A673 (cell line): ENCODE data around the gene PAPOLA. TPM values are rescaled to one million over a fixed set of nuclear protein-coding genes. Genes with fewer than 3 reads are reported as not detected.

ENCODE experiments used
- BruUV-seq: library from RNA; stranded (reverse); fragments of 400-500 nt; replicated peaks from 2 replicates; lab custom pipeline; 2021; lab: Mats Ljungman, UMichigan
- CTCF ChIA-PET: fragments of 300-600 bp; sonication (Branson Sonifier 250); formaldehyde crosslinking; loops from one replicate; lab custom pipeline; 2022; ENCODE audit warnings: antibody characterized with exemption; lab: Charles Lee
- POLR2A ChIA-PET: fragments of 300-600 bp; sonication (Branson Sonifier 250); formaldehyde crosslinking; loops from one replicate; lab custom pipeline; 2022; ENCODE audit warnings: antibody characterized with exemption; ENCODE audit not compliant: low non-redundant PET; lab: Charles Lee
- DNase-seq: peaks from one replicate; pipeline ENCODE4 v3.0.0-alpha.2; 2015; ENCODE audit warnings: low spot score
- H3K27ac ChIP-seq: fragments of 200-600 bp; sonication (generic); 2 replicates; pipeline ENCODE4 v1.5.1; 2016; ENCODE audit warnings: mixed run types, low read depth, mild to moderate bottlenecking, mixed read lengths, antibody characterized with exemption, low read length; ENCODE audit not compliant: poor library complexity, severe bottlenecking
- H3K27me3 ChIP-seq: fragments of 200-600 bp; sonication (generic); replicated peaks from 2 replicates; pipeline ENCODE4 v1.6.1; 2017; ENCODE audit warnings: mixed run types, low read depth, mild to moderate bottlenecking, mixed read lengths, antibody characterized with exemption, low read length; ENCODE audit not compliant: insufficient read depth, poor library complexity
- H3K36me3 ChIP-seq: fragments of 200-600 bp; sonication (generic); 2 replicates; pipeline ENCODE4 v1.6.1; 2016; ENCODE audit warnings: mixed run types, mild to moderate bottlenecking, mixed read lengths, antibody characterized with exemption, low read length; ENCODE audit not compliant: insufficient read depth, poor library complexity, severe bottlenecking
- H3K4me1 ChIP-seq: fragments of 200-600 bp; sonication (generic); 2 replicates; pipeline ENCODE4 v1.6.1; 2017; ENCODE audit warnings: mixed run types, mild to moderate bottlenecking, mixed read lengths, antibody characterized with exemption, low read length; ENCODE audit not compliant: insufficient read depth, poor library complexity, severe bottlenecking
- H3K4me3 ChIP-seq: fragments of 200-600 bp; sonication (generic); 2 replicates; pipeline ENCODE4 v1.5.1; 2016; ENCODE audit warnings: low read depth, mixed run types, mild to moderate bottlenecking, mixed read lengths, low read length; ENCODE audit not compliant: poor library complexity, severe bottlenecking
- H3K9me3 ChIP-seq: fragments of 200-600 bp; sonication (generic); 2 replicates; pipeline ENCODE4 v1.6.1; 2016; ENCODE audit warnings: mixed run types, low read depth, mild to moderate bottlenecking, mixed read lengths, antibody characterized with exemption, low read length; ENCODE audit not compliant: poor library complexity, severe bottlenecking
- CTCF ChIP-seq: fragments of 300-800, 200-600 bp; sonication (generic); conservative IDR thresholded peaks from 2 replicates; pipeline ENCODE4 v1.5.1; 2017; ENCODE audit warnings: low read depth, mild to moderate bottlenecking, antibody characterized with exemption, low read length, moderate library complexity, mixed read lengths
- EZH2 ChIP-seq: fragments of 200-600 bp; sonication (generic); IDR thresholded peaks from 2 replicates; pipeline ENCODE4 v1.6.1; 2017; ENCODE audit warnings: borderline replicate concordance, low read depth, mild to moderate bottlenecking, mixed read lengths, antibody characterized with exemption, low read length; ENCODE audit not compliant: poor library complexity, severe bottlenecking
- intact Hi-C: fragments of 100-400 bp; cut with micrococcal nuclease; formaldehyde crosslinking; loops from one replicate; pipeline ENCODE4 v1.10.0; 2022; ENCODE audit not compliant: unreplicated experiment
- total RNA-seq: library from RNA; stranded (reverse); gene quantifications from 2 replicates; pipeline ENCODE4 v1.2.3, GENCODE V29; 2021

PAPOLA gene
- total RNA-seq, 1 experiment from 2014 or later = 337 TPM

- ChIA-PET POLR2A (no interaction called here), CTCF (no interaction called here)
- TF ChIP-seq CTCF (no peak), EZH2 (no peak)
- intact Hi-C loops = no loop called here
- H3K4me1 ChIP-seq = peaks cover 49% of the 10 kb centered on the region
- no peaks in the 10 kb centered on the region for H3K9me3 ChIP-seq
- BruUV-seq = no TSS peak
- H3K27me3 ChIP-seq = no peaks in the 10 kb centered on the region
- no peak overlapping the region for H3K4me3 ChIP-seq
- no peaks in the 10 kb centered on the region for H3K36me3 ChIP-seq
- DNase-seq = no peak
- H3K27ac ChIP-seq = no peak overlapping the region
Observed at GRCh38 chr14:96512122-96512521, 9.9 kb downstream of the PAPOLA start.

- no TSS peak for BruUV-seq
- Histone ChIP-seq H3K9me3 (no peaks in the 10 kb centered on the region), H3K4me1 (peaks cover 56% of the 10 kb centered on the region), H3K27me3 (no peaks in the 10 kb centered on the region), H3K4me3 (no peak overlapping the region), H3K36me3 (no peaks in the 10 kb centered on the region), H3K27ac (no peak overlapping the region)
- intact Hi-C loops = no loop called here
- no peak for TF ChIP-seq CTCF
- TF ChIP-seq EZH2 = no peak
- POLR2A ChIA-PET = no interaction called here
- DNase-seq = no peak
- CTCF ChIA-PET = no interaction called here
Observed at GRCh38 chr14:96512602-96513397, 10.6 kb downstream of the PAPOLA start.

- Histone ChIP-seq H3K27ac (no peak overlapping the region), H3K9me3 (no peaks in the 10 kb centered on the region), H3K27me3 (no peaks in the 10 kb centered on the region), H3K4me1 (peaks cover 66% of the 10 kb centered on the region), H3K36me3 (no peaks in the 10 kb centered on the region), H3K4me3 (no peak overlapping the region)
- no peak for TF ChIP-seq CTCF
- no peak for TF ChIP-seq EZH2
- POLR2A ChIA-PET = no interaction called here
- intact Hi-C loops = no loop called here
- CTCF ChIA-PET = no interaction called here
- DNase-seq = no peak
- BruUV-seq = no TSS peak
Observed at GRCh38 chr14:96514694-96515093, 12.5 kb downstream of the PAPOLA start.
